CD14-positive monocyte (primary cell): ENCODE data around the gene H2AZ1. TPM values are rescaled to one million over a fixed set of nuclear protein-coding genes. Genes with fewer than 3 reads are reported as not detected.

Experiments
- DNase-seq, 3 donors: peaks; one replicate each; pipeline ENCODE4 v3.0.0-alpha.2; 2011 to 2022
- H2AFZ ChIP-seq: 2 replicates; pipeline ENCODE4 v1.6.0; 2012; ENCODE audit warnings: mild to moderate bottlenecking, low read depth, low read length, inconsistent platforms; ENCODE audit not compliant: insufficient read depth, poor library complexity, severe bottlenecking
- H3K27ac ChIP-seq, 2 donors: 1 replicate in 1 of 2; 2 replicates in 1 of 2; pipeline ENCODE4 v1.5.1; 2012 to 2013; ENCODE audit warnings: low read length in 2 of 2, control low read depth in 1 of 2, inconsistent platforms in 1 of 2, low read depth in 1 of 2, mild to moderate bottlenecking in 1 of 2
- H3K27me3 ChIP-seq, 2 donors: one replicate each; pipeline versions ENCODE4 v1.6.0 to v1.6.1; 2011 to 2013; ENCODE audit warnings: low read length in 2 of 2; ENCODE audit not compliant: control insufficient read depth in 2 of 2, insufficient read depth in 2 of 2
- H3K36me3 ChIP-seq, 2 donors: replicated peaks in 1 of 2; 1 replicate in 1 of 2; 2 replicates in 1 of 2; pipeline versions ENCODE4 v1.5.1 to v1.6.1; 2012 to 2013; ENCODE audit warnings: low read length in 2 of 2, control low read depth in 1 of 2, inconsistent platforms in 1 of 2, mild to moderate bottlenecking in 1 of 2; ENCODE audit not compliant: insufficient read depth in 2 of 2, control insufficient read depth in 1 of 2
- H3K4me1 ChIP-seq, 2 donors: 1 replicate in 1 of 2; 2 replicates in 1 of 2; pipeline versions ENCODE4 v1.5.1 to v1.6.1; 2012 to 2013; ENCODE audit warnings: low read length in 2 of 2, control low read depth in 1 of 2, inconsistent platforms in 1 of 2, mild to moderate bottlenecking in 1 of 2, moderate library complexity in 1 of 2; ENCODE audit not compliant: insufficient read depth in 2 of 2, control insufficient read depth in 1 of 2
- H3K4me2 ChIP-seq: replicated peaks from 2 replicates; pipeline ENCODE3; 2012; ENCODE audit warnings: low read length, moderate library complexity, mild to moderate bottlenecking; ENCODE audit not compliant: poor library complexity, severe bottlenecking; ENCODE audit errors: extremely low read depth
- H3K4me3 ChIP-seq, 3 experiments: fragments of 200-600 bp in 1 of 3; sonication (generic) in 1 of 3; replicated peaks in 1 of 3; 1 replicate in 2 of 3; 2 replicates in 1 of 3; pipeline ENCODE4 v1.5.1; 2011 to 2013; ENCODE audit warnings: low read length in 3 of 3, mild to moderate bottlenecking in 3 of 3, control low read depth in 2 of 3, low read depth in 2 of 3, inconsistent platforms in 1 of 3, moderate library complexity in 1 of 3
- H3K79me2 ChIP-seq: 2 replicates; pipeline ENCODE4 v1.6.0; 2012; ENCODE audit warnings: mild to moderate bottlenecking, control low read depth, inconsistent platforms, low read length, moderate library complexity; ENCODE audit not compliant: insufficient read depth
- H3K9ac ChIP-seq: 2 replicates; pipeline ENCODE4 v1.6.0; 2017; ENCODE audit warnings: low read length, mild to moderate bottlenecking; ENCODE audit not compliant: insufficient read depth, poor library complexity, severe bottlenecking
- H3K9me3 ChIP-seq, 2 donors: replicated peaks in 1 of 2; 1 replicate in 1 of 2; 2 replicates in 1 of 2; pipeline versions ENCODE4 v1.5.1 to v1.6.1; 2012 to 2013; ENCODE audit warnings: low read length in 2 of 2, control low read depth in 1 of 2; ENCODE audit not compliant: control insufficient read depth in 1 of 2, insufficient read depth in 1 of 2
- H4K20me1 ChIP-seq: 2 replicates; pipeline ENCODE4 v1.6.0; 2012; ENCODE audit warnings: mild to moderate bottlenecking, low read length, control low read depth, moderate library complexity; ENCODE audit not compliant: insufficient read depth
- H3K27ac Mint-ChIP-seq, 7 donors: one replicate each; pipeline ENCODE4 v1.8.0; 2020; ENCODE audit warnings: mild to moderate bottlenecking in 7 of 7, mixed read lengths in 7 of 7, moderate library complexity in 6 of 7, inconsistent platforms in 2 of 7
- H3K27me3 Mint-ChIP-seq, 3 donors: one replicate each; pipeline ENCODE4 v1.8.0; 2021 to 2022; ENCODE audit warnings: low read depth in 3 of 3, mild to moderate bottlenecking in 3 of 3, mixed read lengths in 3 of 3, moderate library complexity in 3 of 3, inconsistent platforms in 1 of 3
- H3K36me3 Mint-ChIP-seq, 2 donors: one replicate each; pipeline ENCODE4 v1.8.0; 2020; ENCODE audit warnings: mixed read lengths in 2 of 2, inconsistent platforms in 1 of 2, mild to moderate bottlenecking in 1 of 2
- H3K4me1 Mint-ChIP-seq: one replicate; pipeline ENCODE4 v1.8.0; 2020; ENCODE audit warnings: mild to moderate bottlenecking, mixed read lengths
- H3K4me3 Mint-ChIP-seq, 2 donors: one replicate each; pipeline ENCODE4 v1.8.0; 2020; ENCODE audit warnings: mild to moderate bottlenecking in 2 of 2, mixed read lengths in 2 of 2, moderate library complexity in 1 of 2
- H3K9me3 Mint-ChIP-seq, 7 donors: one replicate each; pipeline ENCODE4 v1.8.0; 2020 to 2022; ENCODE audit warnings: mixed read lengths in 7 of 7, mild to moderate bottlenecking in 6 of 7, moderate library complexity in 6 of 7, inconsistent platforms in 2 of 7
- CTCF ChIP-seq: fragments of 200-600 bp; IDR thresholded peaks from one replicate; pipeline ENCODE4 v1.8.0; 2022; ENCODE audit warnings: antibody characterized with exemption, mild to moderate bottlenecking
- WGBS: methylation state at CpG from one replicate; pipeline ENCODE4 v1.1.5; 2013; ENCODE audit warnings: missing lambda C conversion rate; ENCODE audit not compliant: insufficient coverage; 5-methylcytosine and 5-hydroxymethylcytosine counted together
- intact Hi-C, 2 donors: fragments of 100-400 bp; cut with micrococcal nuclease; formaldehyde crosslinking; loops; one replicate each; pipeline versions ENCODE4 v1.15.0 to v1.15.1; 2023
- polyA plus RNA-seq, 3 donors: library from polyadenylated mRNA; depleted of rRNA in 1 of 3; unstranded in 2 of 3; stranded (reverse) in 1 of 3; fragments of 300-500 nt in 2 of 3; fragments of >200 nt in 1 of 3; fragmentation: Illumina TruSeq in 2 of 3; gene quantifications; 1 replicate in 2 of 3; 2 replicates in 1 of 3; pipeline ENCODE4 v1.2.3, GENCODE V29; 2012 to 2021

The H2AZ1 gene
- polyA plus RNA-seq, 3 donors = 208 to 450 (median 416) TPM

GRCh38 chr4:99950913-99951254 lies 809 bp upstream of the H2AZ1 start:
- intact Hi-C loops = loop anchor here in 1 of 2 donors (5.0 kb wide), 1 partner anchor 389 kb away; the partner anchor contains the start of gene TRMT10A

More at GRCh38 chr4:99950913-99951254, 809 bp upstream of the H2AZ1 start:
- H3K36me3 ChIP-seq = peaks cover 3 to 11% of the 10 kb centered on the region in 2 donors
- H3K4me3 Mint-ChIP-seq = no peak overlapping the region
- peaks cover 0 to 9% (median 2%) of the 10 kb centered on the region in 7 donors for H3K9me3 Mint-ChIP-seq
- H3K27ac Mint-ChIP-seq = no peak overlapping the region
- peak overlapping the region; percentile 99 for H2AFZ ChIP-seq
- peak overlapping the region; percentile 93 for H3K4me2 ChIP-seq
- H3K4me1 Mint-ChIP-seq = peaks cover 17% of the 10 kb centered on the region
- peak overlapping the region; percentile 75 to 82 (median 82) for H3K4me3 ChIP-seq
- no peak for DNase-seq
- H3K79me2 ChIP-seq = peaks cover 43% of the 10 kb centered on the region
- no peak for TF ChIP-seq CTCF
- no peaks in the 10 kb centered on the region for H3K27me3 Mint-ChIP-seq
- 0% methylated on average over 7 of the region's 8 CpGs for WGBS
- H3K27ac ChIP-seq = peak overlapping the region; percentile 83 to 85
- no peaks in the 10 kb centered on the region for H3K27me3 ChIP-seq
- H4K20me1 ChIP-seq = peaks cover 7% of the 10 kb centered on the region
- H3K9ac ChIP-seq = peak overlapping the region; percentile 73
- H3K4me1 ChIP-seq = peaks cover 22 to 37% of the 10 kb centered on the region in 2 donors
- peaks cover 4 to 7% of the 10 kb centered on the region in 2 donors for H3K36me3 Mint-ChIP-seq
- peaks cover 0 to 3% of the 10 kb centered on the region in 2 donors for H3K9me3 ChIP-seq
